GM10847 (cell line): ENCODE data around the gene KIF2C.

Experiments used
- POLR2A ChIP-seq: IDR thresholded peaks from 2 replicates; pipeline ENCODE4 v1.6.1; 2011; ENCODE audit not compliant: insufficient read length; ENCODE audit errors: extremely low read depth

Gene KIF2C

GRCh38 chr1:44811234-44811633, 71.6 kb downstream of the KIF2C start:
- no peak for TF ChIP-seq POLR2A

- TF ChIP-seq POLR2A: no peak
Observed at GRCh38 chr1:44812822-44813543, 73.3 kb downstream of the KIF2C start.

GRCh38 chr1:44817307-44817706, 77.7 kb downstream of the KIF2C start:
- TF ChIP-seq POLR2A: no peak
